Transverse colon (tissue), 4 donors: ENCODE results near the gene POLR1D. TPM values are rescaled to one million over a fixed set of nuclear protein-coding genes. Genes with fewer than 3 reads are reported as not detected.

Experiments
- DNase-seq: peaks from one replicate; pipeline ENCODE4 v3.0.0-alpha.2; 2019
- H3K27ac ChIP-seq, 4 donors: fragments of 200-600 bp; sonication (generic); 2 replicates each; pipeline ENCODE4 v1.5.1; 2016 to 2018; ENCODE audit warnings: inconsistent platforms in 4 of 4
- H3K27me3 ChIP-seq: fragments of 200-600 bp; sonication (generic); 2 replicates; pipeline ENCODE4 v1.5.1; 2017; ENCODE audit warnings: inconsistent platforms
- H3K36me3 ChIP-seq, 4 donors: fragments of 200-600 bp; sonication (generic); 2 replicates each; pipeline ENCODE4 v1.5.1; 2017 to 2019; ENCODE audit warnings: inconsistent platforms in 4 of 4
- H3K4me1 ChIP-seq, 4 donors: fragments of 200-600 bp; sonication (generic); 2 replicates each; pipeline ENCODE4 v1.5.1; 2017 to 2020; ENCODE audit warnings: inconsistent platforms in 4 of 4
- H3K4me3 ChIP-seq, 4 donors: fragments of 200-600 bp; sonication (generic); 1 replicate in 1 of 4; 2 replicates in 3 of 4; pipeline versions ENCODE4 v1.5.1 to v1.6.1; 2017 to 2019; ENCODE audit warnings: inconsistent platforms in 4 of 4
- H3K9me3 ChIP-seq, 2 donors: fragments of 200-600 bp; sonication (generic); 2 replicates each; pipeline ENCODE4 v1.5.1; 2017 to 2019; ENCODE audit warnings: inconsistent platforms in 2 of 2
- CTCF ChIP-seq, 5 experiments: fragments of 200-600 bp in 3 of 5; fragments of 450-650 bp in 2 of 5; sonication (generic) in 3 of 5; IDR thresholded peaks; 1 replicate in 2 of 5; 2 replicates in 3 of 5; pipeline ENCODE4 v1.5.1; 2016 to 2017; ENCODE audit warnings: antibody characterized with exemption in 5 of 5, inconsistent platforms in 3 of 5, mild to moderate bottlenecking in 2 of 5, moderate library complexity in 1 of 5
- EP300 ChIP-seq: sonication (generic); formaldehyde crosslinking; IDR thresholded peaks from one replicate; pipeline ENCODE4 v1.6.1; 2017; ENCODE audit warnings: antibody characterized with exemption, low read depth
- POLR2A ChIP-seq: fragments of 450-650 bp; IDR thresholded peaks from one replicate; pipeline ENCODE4 v1.6.1; 2016; ENCODE audit warnings: antibody characterized with exemption, mild to moderate bottlenecking, moderate library complexity
- POLR2AphosphoS5 ChIP-seq, 3 donors: sonication (generic); formaldehyde crosslinking; IDR thresholded peaks; one replicate each; pipeline ENCODE4 v1.6.1; 2016; ENCODE audit warnings: antibody characterized with exemption in 3 of 3
- WGBS, 2 donors: methylation state at CpG; one replicate each; pipeline ENCODE4 v1.1.5; 2018; ENCODE audit warnings: low coverage in 1 of 2; 5-methylcytosine and 5-hydroxymethylcytosine counted together
- in situ Hi-C, 4 donors: fragments of 200-750 bp; cut with MboI; loops; one replicate each; pipeline versions ENCODE4 v1.15.0 to v1.15.1; 2017; ENCODE audit warnings: low sequenced_read_pairs in 3 of 4, low pct_ligation_motif_present in 1 of 4, low pct_unique_long_range_greater_than_20kb in 1 of 4
- intact Hi-C: fragments of 100-400 bp; cut with DNase I; formaldehyde crosslinking; loops from one replicate; pipeline ENCODE4 v1.15.1; 2023; ENCODE audit warnings: low total_unique reads
- total RNA-seq, 4 donors: library from RNA; depleted of rRNA; stranded (reverse); fragments of >200 nt; gene quantifications; one replicate each; pipeline ENCODE4 v1.1.0, GENCODE V29; 2016

The POLR1D gene
- total RNA-seq, 4 donors from 2014 or later, result 45.6 to 120 (median 90.4) TPM

GRCh38 chr13:27621116-27621365 is 651 bp upstream of the POLR1D start:
- in situ Hi-C loops, result no loop called here
- WGBS, 2 donors, result 0% methylated on average over 2 to 8 of the region's 8 CpGs
- no peak for DNase-seq

GRCh38 chr13:27622102-27622820 is 569 bp downstream of the POLR1D start:
- peak; percentile 35 for DNase-seq
- Histone ChIP-seq H3K4me1 (peaks cover 8 to 64% (median 30%) of the 10 kb centered on the region in 4 donors), H3K27me3 (no peaks in the 10 kb centered on the region), H3K9me3 (no peaks in the 10 kb centered on the region), H3K36me3 (no peaks in the 10 kb centered on the region), H3K27ac (peak overlapping the region; percentile 99), H3K4me3 (peak overlapping the region; percentile 73 to 98 (median 94))
- in situ Hi-C loops, result no loop called here
- 7 to 17% methylated on average over 6 to 13 of the region's 13 CpGs for WGBS, 2 donors
- intact Hi-C loops, result no loop called here
- no peak for TF ChIP-seq POLR2AphosphoS5 (IDR thresholded peaks at IDR 0.05)
- TF ChIP-seq CTCF (IDR thresholded peaks at IDR 0.05), result peak in 3 of 5 experiments; percentile 21 to 45 (median 24)
- TF ChIP-seq EP300, result no peak
- no peak for TF ChIP-seq POLR2A

More at GRCh38 chr13:27621116-27621365, 651 bp upstream of the POLR1D start:
- Histone ChIP-seq H3K36me3 (no peaks in the 10 kb centered on the region), H3K9me3 (no peaks in the 10 kb centered on the region), H3K27me3 (no peaks in the 10 kb centered on the region), H3K27ac (peak overlapping the region; percentile 99), H3K4me1 (peaks cover 8 to 62% (median 30%) of the 10 kb centered on the region in 4 donors), H3K4me3 (peak overlapping the region; percentile 90 to 98 (median 94))
- TF ChIP-seq POLR2A (no peak), EP300 (no peak), CTCF (IDR thresholded peaks at IDR 0.05) (no peak), POLR2AphosphoS5 (IDR thresholded peaks at IDR 0.05) (peak in 1 of 3 donors; percentile 55)
- intact Hi-C loops, result no loop called here

GRCh38 chr13:27622881-27623280 is 1.2 kb downstream of the POLR1D start:
- TF ChIP-seq CTCF (IDR thresholded peaks at IDR 0.05) (no peak), POLR2AphosphoS5 (IDR thresholded peaks at IDR 0.05) (no peak), EP300 (no peak), POLR2A (no peak)
- Histone ChIP-seq H3K36me3 (no peaks in the 10 kb centered on the region), H3K27me3 (no peaks in the 10 kb centered on the region), H3K4me1 (peaks cover 8 to 58% (median 30%) of the 10 kb centered on the region in 4 donors), H3K4me3 (peak overlapping the region in 1 of 4 donors; percentile 98), H3K27ac (no peak overlapping the region), H3K9me3 (no peaks in the 10 kb centered on the region)
- intact Hi-C loops, result no loop called here
- no peak for DNase-seq
- in situ Hi-C loops, result no loop called here
- 69 to 84% methylated on average over 5 to 7 of the region's 7 CpGs for WGBS, 2 donors

GRCh38 chr13:27624071-27624470 is 2.4 kb downstream of the POLR1D start:
- intact Hi-C loops (no loop called here), in situ Hi-C loops (no loop called here)
- no peak for DNase-seq
- no peak for TF ChIP-seq POLR2AphosphoS5 (IDR thresholded peaks at IDR 0.05)
- TF ChIP-seq POLR2A, result no peak
- TF ChIP-seq EP300, result no peak
- TF ChIP-seq CTCF (IDR thresholded peaks at IDR 0.05), result no peak
- Histone ChIP-seq H3K36me3 (no peaks in the 10 kb centered on the region), H3K4me3 (no peak overlapping the region), H3K4me1 (peaks cover 8 to 46% (median 22%) of the 10 kb centered on the region in 4 donors), H3K27me3 (no peaks in the 10 kb centered on the region), H3K27ac (no peak overlapping the region), H3K9me3 (no peaks in the 10 kb centered on the region)
- 95 to 97% methylated on average over 3 of the region's 3 CpGs for WGBS, 2 donors
